GM18909 (cell line): ENCODE data around the gene PTPRC.

Experiments used
- ATAC-seq: cut with Tn5 transposase; IDR thresholded peaks from one replicate; pipeline ENCODE4 v1.9.1; 2021; ENCODE audit warnings: mild to moderate bottlenecking; ENCODE audit not compliant: unreplicated experiment, poor library complexity

Gene PTPRC

GRCh38 chr1:198642983-198643382, 4.1 kb downstream of the PTPRC start:
- ATAC-seq = no peak

- no peak for ATAC-seq
These were observed 5.0 kb downstream of the PTPRC start for GRCh38 chr1:198643808-198644207.

- no peak for ATAC-seq
These were observed 8.2 kb downstream of the PTPRC start for GRCh38 chr1:198647055-198647454.

- no peak for ATAC-seq
These were observed 9.8 kb downstream of the PTPRC start for GRCh38 chr1:198648592-198648991.

- ATAC-seq = peak; percentile 24
These were observed 10.6 kb downstream of the PTPRC start for GRCh38 chr1:198649232-198649967.

- ATAC-seq = peak; percentile 55
These were observed 11.1 kb downstream of the PTPRC start for GRCh38 chr1:198649968-198650338.

GRCh38 chr1:198650506-198650905, 11.7 kb downstream of the PTPRC start:
- ATAC-seq = no peak

GRCh38 chr1:198651650-198652400, 13.0 kb downstream of the PTPRC start:
- peak; percentile 46 for ATAC-seq

- ATAC-seq = no peak
These were observed 15.1 kb downstream of the PTPRC start for GRCh38 chr1:198653808-198654413.

- ATAC-seq = peak; percentile 39
These were observed 16.8 kb downstream of the PTPRC start for GRCh38 chr1:198655459-198656121.

GRCh38 chr1:198656500-198656932, 17.7 kb downstream of the PTPRC start:
- peak; percentile 35 for ATAC-seq

GRCh38 chr1:198657550-198658064, 18.8 kb downstream of the PTPRC start:
- no peak for ATAC-seq

GRCh38 chr1:198660341-198661261, 21.8 kb downstream of the PTPRC start:
- peak; percentile 48 for ATAC-seq

GRCh38 chr1:198662821-198663220, 24.0 kb downstream of the PTPRC start:
- no peak for ATAC-seq

- no peak for ATAC-seq
These were observed 25.4 kb downstream of the PTPRC start for GRCh38 chr1:198664068-198664788.

- no peak for ATAC-seq
These were observed 28.3 kb downstream of the PTPRC start for GRCh38 chr1:198667186-198667585.

GRCh38 chr1:198667807-198668206, 29.0 kb downstream of the PTPRC start:
- no peak for ATAC-seq

- peak; percentile 86 for ATAC-seq
These were observed 30.3 kb downstream of the PTPRC start for GRCh38 chr1:198669023-198669698.
